ENCODE results near the gene FRAS1.

- TF ChIP-seq CTCF (IDR thresholded peaks at IDR 0.05) (no peak), POLR2A (IDR thresholded peaks at IDR 0.05) (no peak)
Observed at GRCh38 chr4:78513411-78513975, 456.4 kb downstream of the FRAS1 start.
